ENCODE data around the gene CCNYL1. TPM values are rescaled to one million over a fixed set of nuclear protein-coding genes. Genes with fewer than 3 reads are reported as not detected.
A peak's percentile ranks its signal among the peaks of the same experiment; 100 is the strongest.

The CCNYL1 gene
- total and polyA plus RNA-seq, 12 donors = 2.0 to 13.3 (median 6.6) TPM

DNA sequence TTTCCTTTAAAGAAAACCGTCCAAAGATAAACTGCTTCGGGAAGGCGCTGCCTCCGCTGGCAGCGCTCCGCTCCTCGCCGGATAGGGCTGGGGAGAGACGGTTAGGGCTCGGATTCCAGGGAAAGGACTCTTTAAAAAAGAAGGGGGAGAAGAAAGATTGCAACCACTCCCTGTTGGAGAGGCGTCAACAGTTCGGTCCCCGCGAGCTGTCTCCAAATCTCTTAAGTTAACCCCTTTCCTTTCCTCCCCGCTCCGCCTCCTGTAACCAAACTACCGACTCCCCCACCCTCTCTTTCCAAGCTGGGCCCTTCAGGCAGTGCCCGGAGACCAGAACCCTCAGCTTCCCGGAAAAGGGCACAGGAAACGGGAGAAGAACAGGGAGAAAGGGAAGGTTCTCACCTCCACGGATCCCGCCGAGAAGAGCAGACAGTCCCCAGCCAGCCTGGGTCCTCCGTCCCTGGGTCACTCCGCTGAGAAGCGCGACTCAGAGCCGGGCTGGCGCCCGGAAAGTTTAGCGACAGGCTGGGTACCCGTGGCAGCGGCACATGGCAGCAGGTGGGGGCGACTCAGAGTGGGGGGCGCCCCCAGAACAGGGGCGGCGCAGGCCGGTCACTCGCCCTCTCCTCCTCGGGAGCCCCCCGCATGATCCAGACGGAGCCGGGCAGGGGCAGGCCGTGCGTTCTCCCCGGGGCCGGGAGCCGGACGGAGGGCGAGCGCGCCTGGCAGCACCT lies 57.6 kb downstream of the CCNYL1 start:
- H3K9me3 ChIP-seq (replicated peaks in 1 of 3) = no peaks in the 10 kb centered on the region
- peak overlapping the region; percentile 49 to 88 (median 68) for H3K4me3 ChIP-seq
- 0 to 1% (median 0%) methylated on average over 9 to 52 of the region's 52 CpGs for WGBS, 4 donors
- intact Hi-C loops (cut with DNase I) = loop anchor here (5.0 to 10.0 kb wide), 2 partner anchors 266 to 268 kb away; no protein-coding TSS in a partner anchor
- H3K4me1 ChIP-seq (replicated peaks in 1 of 2) = peaks cover 22 to 45% of the 10 kb centered on the region in 2 donors
- no peaks in the 10 kb centered on the region for H3K27me3 ChIP-seq
- TF ChIP-seq POLR2A (IDR thresholded peaks at IDR 0.05) = no peak
- TF ChIP-seq, protein P1, sequence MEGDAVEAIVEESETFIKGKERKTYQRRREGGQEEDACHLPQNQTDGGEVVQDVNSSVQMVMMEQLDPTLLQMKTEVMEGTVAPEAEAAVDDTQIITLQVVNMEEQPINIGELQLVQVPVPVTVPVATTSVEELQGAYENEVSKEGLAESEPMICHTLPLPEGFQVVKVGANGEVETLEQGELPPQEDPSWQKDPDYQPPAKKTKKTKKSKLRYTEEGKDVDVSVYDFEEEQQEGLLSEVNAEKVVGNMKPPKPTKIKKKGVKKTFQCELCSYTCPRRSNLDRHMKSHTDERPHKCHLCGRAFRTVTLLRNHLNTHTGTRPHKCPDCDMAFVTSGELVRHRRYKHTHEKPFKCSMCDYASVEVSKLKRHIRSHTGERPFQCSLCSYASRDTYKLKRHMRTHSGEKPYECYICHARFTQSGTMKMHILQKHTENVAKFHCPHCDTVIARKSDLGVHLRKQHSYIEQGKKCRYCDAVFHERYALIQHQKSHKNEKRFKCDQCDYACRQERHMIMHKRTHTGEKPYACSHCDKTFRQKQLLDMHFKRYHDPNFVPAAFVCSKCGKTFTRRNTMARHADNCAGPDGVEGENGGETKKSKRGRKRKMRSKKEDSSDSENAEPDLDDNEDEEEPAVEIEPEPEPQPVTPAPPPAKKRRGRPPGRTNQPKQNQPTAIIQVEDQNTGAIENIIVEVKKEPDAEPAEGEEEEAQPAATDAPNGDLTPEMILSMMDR (IDR thresholded peaks at IDR 0.05) = no peak
- H3K36me3 ChIP-seq (replicated peaks in 1 of 2) = peaks cover 0 to 14% of the 10 kb centered on the region in 2 donors
- peak in 6 of 7 donors; percentile 42 to 65 (median 53) for DNase-seq
- H3K27ac ChIP-seq = peak overlapping the region; percentile 65 to 82 (median 77)

DNA sequence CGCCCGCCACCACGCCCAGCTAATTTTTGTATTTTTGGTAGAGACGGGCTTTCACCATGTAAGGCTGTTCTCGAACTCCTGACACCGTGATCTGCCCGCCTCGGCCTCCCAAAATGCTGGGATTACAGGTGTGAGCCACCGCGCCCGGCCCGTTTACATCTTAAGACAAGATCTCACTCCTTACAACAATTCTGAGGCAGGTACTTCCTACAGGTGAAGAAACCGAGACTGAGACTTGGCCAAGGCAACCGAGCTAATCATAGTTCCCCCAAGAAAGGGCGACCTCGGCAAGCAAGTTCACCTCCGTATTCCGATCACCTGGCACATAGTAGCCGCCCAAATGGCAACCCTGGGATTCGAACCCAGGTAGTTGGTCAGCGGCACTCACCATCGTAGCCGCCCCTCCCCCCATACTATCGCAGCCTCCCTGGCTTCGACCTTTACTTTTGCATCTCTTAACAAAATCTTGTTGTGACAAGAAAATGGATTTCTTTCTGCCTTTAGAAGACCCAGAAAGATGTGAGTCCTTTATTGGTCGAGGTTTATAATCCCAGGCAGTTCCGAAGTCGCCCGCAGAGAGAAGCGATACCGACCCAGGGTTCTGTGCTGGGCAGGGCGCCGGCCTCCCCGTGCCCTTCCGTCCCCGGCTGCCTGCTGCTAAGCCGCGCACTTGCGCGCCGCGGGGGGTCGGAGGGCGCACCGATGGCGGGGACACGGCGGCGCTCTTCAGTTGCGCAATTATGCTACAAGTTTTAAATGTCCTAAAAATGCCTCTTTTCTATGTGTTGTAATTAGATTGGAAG lies 59.4 kb downstream of the CCNYL1 start:
- WGBS, 4 donors = 36 to 57% (median 42%) methylated on average over 42 to 50 of the region's 50 CpGs
- no peaks in the 10 kb centered on the region for H3K27me3 ChIP-seq
- peaks cover 16 to 28% of the 10 kb centered on the region in 2 donors for H3K4me1 ChIP-seq (replicated peaks in 1 of 2)
- peaks cover 0 to 14% of the 10 kb centered on the region in 2 donors for H3K36me3 ChIP-seq (replicated peaks in 1 of 2)
- peak overlapping the region in 3 of 5 donors; percentile 37 to 82 (median 81) for H3K27ac ChIP-seq
- H3K9me3 ChIP-seq (replicated peaks in 1 of 3) = no peaks in the 10 kb centered on the region
- peak in 3 of 7 donors; percentile 22 to 40 (median 33) for DNase-seq
- TF ChIP-seq, protein P1 (IDR thresholded peaks at IDR 0.05) = no peak
- TF ChIP-seq POLR2A (IDR thresholded peaks at IDR 0.05) = no peak
- peak overlapping the region in 2 of 4 donors; percentile 49 to 62 for H3K4me3 ChIP-seq
- intact Hi-C loops (cut with DNase I) = no loop called here

DNA sequence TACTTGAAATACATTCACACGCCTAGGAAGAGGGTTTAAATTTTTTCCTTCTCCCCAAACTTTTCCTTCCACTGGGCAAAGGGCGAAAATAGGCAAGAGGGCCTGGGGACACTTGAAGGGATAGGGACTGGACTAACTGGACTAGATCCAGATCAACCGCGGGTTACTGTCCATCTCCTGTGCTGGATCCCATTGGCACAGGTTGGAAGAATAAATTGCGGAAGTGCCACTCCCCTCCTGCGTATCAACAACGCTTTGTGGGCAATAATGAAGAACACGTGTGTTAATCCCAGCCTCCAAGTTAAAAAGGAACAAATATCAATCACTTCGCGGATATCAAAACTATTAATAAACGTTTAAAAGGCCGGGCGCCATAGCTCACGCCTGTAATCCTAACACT lies 60.0 kb downstream of the CCNYL1 start:
- H3K36me3 ChIP-seq (replicated peaks in 1 of 2) = peaks cover 0 to 14% of the 10 kb centered on the region in 2 donors
- H3K4me1 ChIP-seq (replicated peaks in 1 of 2) = peaks cover 16 to 22% of the 10 kb centered on the region in 2 donors
- TF ChIP-seq, protein P1 (IDR thresholded peaks at IDR 0.05) = no peak
- TF ChIP-seq POLR2A (IDR thresholded peaks at IDR 0.05) = no peak
- 83 to 89% (median 84%) methylated on average over 14 of the region's 14 CpGs for WGBS, 4 donors
- peak overlapping the region in 1 of 4 donors; percentile 62 for H3K4me3 ChIP-seq
- H3K9me3 ChIP-seq (replicated peaks in 1 of 3) = no peaks in the 10 kb centered on the region
- no peak for DNase-seq
- peak overlapping the region in 1 of 5 donors; percentile 37 for H3K27ac ChIP-seq
- no peaks in the 10 kb centered on the region for H3K27me3 ChIP-seq
- intact Hi-C loops (cut with DNase I) = no loop called here

Data from adrenal gland (tissue), 12 donors.